Measurements from ENCODE around the gene NEAT1.
"Not testable (repeated sequence)": the region's sequence is repeated elsewhere in the genome, so short reads cannot be mapped to it uniquely, and the experiment has no call there.

NEAT1 gene

GRCh38 chr11:65454696-65455456 lies 32.3 kb downstream of the NEAT1 start:
- peak; percentile 76 for DNase-seq

GRCh38 chr11:65456418-65456817 lies 33.8 kb downstream of the NEAT1 start:
- no peak for DNase-seq

- DNase-seq, result no peak
Measured at GRCh38 chr11:65459552-65459951, 37.0 kb downstream of the NEAT1 start.

- DNase-seq, result not testable (repeated sequence)
Measured at GRCh38 chr11:65465471-65465870, 42.9 kb downstream of the NEAT1 start.

GRCh38 chr11:65467306-65467705 lies 44.7 kb downstream of the NEAT1 start:
- not testable (repeated sequence) for DNase-seq

- DNase-seq, result peak; percentile 50
Measured at GRCh38 chr11:65468874-65469333, 46.3 kb downstream of the NEAT1 start.

- DNase-seq, result no peak
Measured at GRCh38 chr11:65470433-65471049, 47.9 kb downstream of the NEAT1 start.

GRCh38 chr11:65471447-65471891 lies 48.9 kb downstream of the NEAT1 start:
- no peak for DNase-seq

GRCh38 chr11:65472588-65473277 lies 50.1 kb downstream of the NEAT1 start:
- not testable (repeated sequence) for DNase-seq

GRCh38 chr11:65473278-65473860 lies 50.8 kb downstream of the NEAT1 start:
- no peak for DNase-seq

- no peak for DNase-seq
Measured at GRCh38 chr11:65474864-65475263, 52.3 kb downstream of the NEAT1 start.

GRCh38 chr11:65476632-65477148 lies 54.1 kb downstream of the NEAT1 start:
- DNase-seq, result no peak

- DNase-seq, result peak; percentile 90
Measured at GRCh38 chr11:65477149-65477965, 54.8 kb downstream of the NEAT1 start.

- no peak for DNase-seq
Measured at GRCh38 chr11:65478388-65479183, 56.0 kb downstream of the NEAT1 start.

GRCh38 chr11:65479184-65480145 lies 56.9 kb downstream of the NEAT1 start:
- DNase-seq, result no peak

GRCh38 chr11:65482306-65482850 lies 59.8 kb downstream of the NEAT1 start:
- DNase-seq, result no peak

- no peak for DNase-seq
Measured at GRCh38 chr11:65485920-65486219, 63.3 kb downstream of the NEAT1 start.

GRCh38 chr11:65486570-65487466 lies 64.2 kb downstream of the NEAT1 start:
- DNase-seq, result no peak
